HG03139 (cell line): ENCODE data around the gene CCDC191.
A peak's percentile ranks its signal among the peaks of the same experiment; 100 is the strongest.

Experiments used
- ATAC-seq: cut with Tn5 transposase; IDR thresholded peaks from one replicate; pipeline ENCODE4 v1.9.1; 2021; ENCODE audit not compliant: unreplicated experiment

The CCDC191 gene, protein sequence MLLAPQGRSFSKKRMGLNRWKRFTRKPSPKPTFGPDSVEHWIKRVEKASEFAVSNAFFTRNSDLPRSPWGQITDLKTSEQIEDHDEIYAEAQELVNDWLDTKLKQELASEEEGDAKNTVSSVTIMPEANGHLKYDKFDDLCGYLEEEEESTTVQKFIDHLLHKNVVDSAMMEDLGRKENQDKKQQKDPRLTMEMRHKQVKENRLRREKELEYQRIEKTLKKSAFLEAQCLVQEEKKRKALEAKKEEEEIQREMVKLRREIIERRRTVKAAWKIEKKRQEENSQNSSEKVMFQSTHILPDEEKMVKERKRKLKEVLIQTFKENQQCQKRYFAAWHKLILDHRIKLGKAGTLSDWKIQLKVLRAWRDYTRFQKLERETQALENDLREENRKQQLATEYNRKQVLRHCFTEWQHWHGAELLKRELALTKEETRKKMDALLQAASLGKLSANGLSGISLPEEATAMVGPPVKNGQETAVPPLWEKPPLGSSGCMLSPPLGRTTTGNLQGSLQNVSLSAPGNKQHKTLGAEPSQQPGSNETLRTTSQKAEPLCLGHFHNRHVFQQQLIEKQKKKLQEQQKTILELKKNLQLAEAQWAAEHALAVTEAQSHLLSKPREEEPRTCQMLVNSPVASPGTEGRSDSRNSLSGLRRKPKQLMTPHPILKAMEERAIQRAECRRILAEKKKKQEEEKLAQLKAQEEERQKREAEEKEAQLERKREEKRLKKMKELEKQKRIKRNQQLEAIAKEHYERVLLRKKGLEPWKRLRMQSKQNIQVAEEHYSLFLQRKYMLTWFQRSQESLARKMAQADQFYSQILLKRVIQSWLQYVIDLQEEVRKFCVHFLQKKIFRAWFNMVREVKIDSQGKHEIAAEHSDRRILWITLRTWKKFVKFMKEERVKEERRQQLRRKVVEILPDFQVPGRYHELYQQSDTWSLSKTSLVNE

DNA sequence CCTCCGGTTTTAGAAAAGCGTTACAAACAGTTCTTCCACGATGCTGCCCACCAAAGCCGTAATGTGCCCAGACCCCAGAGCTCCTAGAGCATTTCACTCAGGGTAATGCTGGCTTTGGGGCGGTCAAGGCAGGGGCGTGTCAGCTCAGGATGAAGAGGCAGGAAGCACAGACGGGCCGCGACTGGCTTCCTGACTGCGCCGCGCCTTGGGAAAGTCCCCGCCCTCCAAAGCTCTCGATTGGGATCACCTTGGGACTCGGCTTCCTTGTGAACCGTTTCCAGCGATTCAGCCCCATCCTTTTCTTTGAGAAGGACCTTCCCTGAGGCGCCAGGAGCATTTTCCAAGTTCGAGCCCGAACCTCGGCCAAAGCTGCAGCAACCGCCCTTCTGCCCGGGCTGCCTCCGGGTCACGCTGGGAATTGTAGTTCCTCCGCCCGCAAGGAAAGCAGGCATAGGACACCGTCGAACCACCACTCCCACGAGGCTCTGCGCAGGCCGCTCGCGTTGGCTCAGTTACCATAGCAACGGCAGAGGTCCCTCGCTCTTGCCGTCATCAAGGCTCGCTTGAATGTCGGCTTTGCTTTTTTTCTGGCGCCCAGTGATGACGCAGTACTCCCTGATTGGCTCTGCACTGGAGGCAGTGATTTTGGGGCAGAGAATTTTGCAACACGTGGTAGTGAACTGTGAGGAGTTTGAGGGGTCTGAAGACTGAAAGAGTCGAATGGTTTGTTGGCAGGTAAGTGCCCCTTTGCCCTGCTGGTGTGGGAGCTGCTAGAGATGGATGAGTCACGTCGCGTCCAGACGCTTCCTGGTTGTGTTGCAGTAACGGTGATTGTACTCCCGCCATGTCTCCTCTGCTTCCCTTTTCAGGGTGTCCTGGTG, at the start of gene CCDC191, which contains the start of gene QTRT2:
Gene CCDC191, minus strand, starts transcription at position 397 of the 881 bp plus-strand sequence. Its CDS starts 60 bp downstream, at position 337.
Gene QTRT2, plus strand, starts transcription at position 608 of the 881 bp plus-strand sequence. CDS start 8,521 bp downstream, outside the sequence.
- peak; percentile 98 for ATAC-seq

DNA sequence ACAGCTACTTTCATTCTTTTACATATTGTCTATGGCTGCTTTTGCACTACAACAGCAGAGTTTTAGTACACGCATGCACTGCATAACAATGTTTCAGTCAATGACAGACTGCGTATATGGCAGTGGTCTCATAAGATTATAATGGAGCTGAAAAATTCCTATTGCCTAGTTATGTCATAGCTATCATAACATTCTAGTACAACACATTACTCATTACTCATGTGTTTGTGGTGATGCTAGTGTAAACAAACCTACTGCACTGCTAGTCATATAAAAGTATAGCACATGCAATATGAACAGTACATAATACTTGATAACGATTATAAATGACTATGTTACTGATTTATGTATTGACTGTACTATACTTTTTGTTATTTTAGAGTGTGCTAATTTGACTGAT, 48.1 kb upstream of the CCDC191 start:
- ATAC-seq, result no peak

DNA sequence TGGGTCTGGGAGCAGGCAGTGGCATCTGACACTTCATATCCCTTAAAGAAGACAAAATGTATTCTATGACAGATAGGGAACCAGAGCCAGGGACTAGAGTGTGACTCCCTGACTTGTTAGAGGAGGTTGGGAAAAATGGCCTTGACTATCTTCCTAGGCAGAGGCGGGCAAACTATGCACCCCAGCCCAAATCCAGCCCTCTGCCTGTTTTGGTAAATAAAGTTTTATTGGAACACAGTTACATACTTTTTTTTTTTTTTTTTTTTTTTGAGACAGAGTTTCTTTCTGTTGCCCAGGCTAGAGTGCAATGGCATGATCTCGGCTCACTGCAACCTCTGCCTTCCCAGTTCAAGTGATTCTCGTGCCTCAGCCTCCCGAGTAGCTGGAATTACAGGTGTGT, 47.5 kb upstream of the CCDC191 start:
- ATAC-seq, result no peak

DNA sequence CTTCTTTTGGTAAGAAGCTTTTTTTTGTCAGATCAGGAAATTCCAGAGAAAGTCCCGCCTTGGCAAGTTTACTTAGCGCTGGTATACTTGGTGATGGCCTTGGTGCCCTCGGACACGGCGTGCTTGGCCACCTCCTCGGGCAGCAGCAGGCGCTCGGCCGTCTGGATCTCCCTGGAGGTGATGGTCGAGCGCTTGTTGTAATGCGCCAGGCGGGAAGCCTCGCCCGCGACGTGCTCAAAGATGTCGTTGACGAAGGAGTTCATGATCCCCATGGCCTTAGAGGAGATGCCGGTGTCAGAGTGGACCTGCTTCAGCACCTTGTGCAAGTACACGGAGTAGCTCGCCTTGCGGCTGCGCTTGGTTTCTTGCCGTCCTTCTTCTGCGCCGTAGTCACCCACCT, 46.9 kb upstream of the CCDC191 start:
- no peak for ATAC-seq

DNA sequence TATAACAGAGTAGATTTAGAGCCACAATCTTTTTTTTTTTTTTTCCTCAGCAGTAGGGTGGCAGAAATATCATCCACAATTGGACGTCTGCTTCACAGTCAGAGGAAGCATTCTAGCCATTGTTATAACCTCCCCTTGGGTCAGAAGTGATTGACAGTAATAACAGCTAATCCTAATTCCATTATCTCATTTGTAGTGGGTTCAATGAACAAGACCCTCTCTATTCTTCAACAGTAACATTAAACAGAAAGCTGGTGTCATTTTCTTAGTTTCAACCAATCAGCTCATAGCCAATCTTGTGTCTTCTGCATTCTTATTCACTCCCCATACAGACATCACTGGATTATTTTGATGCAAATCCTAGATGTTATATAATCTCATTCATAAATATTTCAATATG, 44.8 kb upstream of the CCDC191 start:
- ATAC-seq, result no peak

DNA sequence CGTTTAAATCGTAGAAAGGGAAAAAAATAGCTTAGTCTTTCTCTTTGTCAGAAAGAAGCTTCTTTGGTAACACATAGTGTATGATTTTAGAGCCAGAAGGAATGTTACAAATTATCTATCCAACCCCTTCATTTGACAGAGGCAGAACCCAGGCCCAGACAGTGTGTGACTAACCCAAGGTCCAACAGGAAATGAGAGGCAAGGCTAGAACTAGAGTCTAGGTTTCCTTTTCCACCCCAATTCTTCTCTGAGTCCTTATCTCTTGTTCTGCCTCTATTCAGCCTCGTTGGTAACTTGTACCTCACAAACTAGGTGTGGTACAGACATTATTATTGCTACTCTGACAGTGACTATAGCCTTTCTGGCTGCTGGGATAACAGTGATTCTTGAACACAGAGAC, 39.5 kb upstream of the CCDC191 start:
- ATAC-seq, result no peak

DNA sequence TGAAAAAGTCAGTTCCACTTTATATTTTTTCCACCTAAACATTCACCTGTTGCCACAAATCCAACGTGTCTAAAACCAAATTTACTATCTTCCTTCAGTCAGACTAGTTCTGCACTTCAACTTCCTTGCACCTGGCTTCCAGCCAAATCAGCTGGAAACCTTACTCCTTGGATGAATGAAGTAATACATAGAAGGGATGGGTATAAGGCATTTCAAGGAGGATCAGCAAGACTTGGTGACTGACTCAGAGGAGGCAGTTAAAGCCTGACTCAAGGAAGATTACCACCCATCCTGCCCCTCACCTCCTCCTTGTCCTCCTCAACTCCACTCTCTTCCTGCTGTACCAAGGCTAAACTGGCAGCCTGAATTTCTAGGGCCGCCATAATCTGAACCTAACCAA, 37.3 kb upstream of the CCDC191 start:
- no peak for ATAC-seq

DNA sequence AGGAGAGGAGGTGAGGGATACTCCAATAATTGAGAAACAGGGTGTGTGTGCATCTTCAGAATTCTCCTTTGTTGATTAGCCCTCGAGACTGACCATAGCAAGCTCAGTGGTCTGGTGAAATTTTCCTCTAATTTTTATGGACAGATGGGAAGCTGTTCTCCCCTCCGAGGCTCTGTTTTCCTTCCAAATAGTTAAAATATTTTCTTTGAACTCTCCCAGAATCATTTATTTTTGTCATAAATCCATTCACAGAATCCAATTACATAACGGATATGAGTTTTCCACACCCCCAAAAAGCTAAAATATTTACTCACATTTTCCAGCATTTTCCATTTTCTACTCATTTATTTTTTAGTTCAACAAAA, 36.7 kb upstream of the CCDC191 start:
- no peak for ATAC-seq

DNA sequence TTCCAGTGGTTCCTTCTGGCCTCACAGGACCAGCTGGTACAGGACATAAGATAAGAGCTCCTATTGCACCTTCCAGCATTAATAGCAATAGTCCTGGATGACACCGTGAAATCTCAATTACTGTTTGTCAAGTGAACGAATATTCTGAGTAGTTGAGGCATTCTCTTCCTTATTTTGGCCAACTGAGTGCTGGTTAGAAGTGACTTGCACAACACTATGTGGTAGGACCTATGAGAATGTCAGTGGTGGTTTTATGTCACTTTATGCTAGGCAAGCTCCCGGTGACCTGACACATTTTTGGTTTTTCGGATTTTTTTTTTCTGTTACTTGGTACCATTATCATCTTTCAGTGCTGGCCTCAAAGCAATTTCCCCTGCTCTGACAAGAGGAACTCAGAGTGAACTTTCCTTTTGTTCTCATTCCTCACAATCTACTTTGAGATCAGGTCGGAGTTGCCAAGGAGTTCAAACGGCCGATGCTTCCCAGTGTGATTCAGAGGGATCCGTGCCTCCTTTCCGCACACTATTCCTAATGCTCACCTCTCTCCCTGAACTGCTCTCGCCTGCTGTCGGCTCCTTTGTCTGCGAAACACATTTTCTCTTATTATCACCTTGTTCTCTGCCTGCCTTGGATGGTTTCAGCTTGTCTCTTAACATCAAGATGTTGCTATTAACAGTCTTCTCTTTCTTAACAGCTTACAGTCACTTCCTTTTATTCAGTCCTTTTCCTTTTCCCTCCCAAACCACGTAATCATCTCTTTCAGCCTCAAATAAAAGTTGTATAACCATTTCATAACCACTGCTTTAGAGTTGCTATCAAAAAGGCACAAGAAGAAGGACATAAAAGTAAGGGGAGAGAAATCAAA, 36.1 kb upstream of the CCDC191 start:
- ATAC-seq, result no peak

DNA sequence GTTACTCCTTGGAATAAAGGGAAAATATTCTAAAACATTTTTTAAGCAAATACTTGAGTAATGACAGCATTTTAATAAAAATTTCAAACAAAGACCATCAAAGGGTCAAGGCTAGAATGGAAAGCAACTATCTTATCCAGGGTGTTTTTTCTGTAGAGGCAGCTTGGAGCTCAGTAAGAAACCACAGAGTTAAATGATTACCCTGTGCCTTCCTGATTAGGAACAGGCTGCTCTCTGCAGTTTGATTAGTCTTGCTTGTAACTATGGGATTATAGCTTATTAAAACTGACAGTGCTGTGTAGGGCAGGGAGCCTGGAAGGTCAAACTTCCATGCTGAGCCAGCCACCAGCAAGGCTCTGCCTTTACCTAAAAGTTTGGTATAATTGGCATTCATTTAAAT, 33.3 kb upstream of the CCDC191 start:
- no peak for ATAC-seq

DNA sequence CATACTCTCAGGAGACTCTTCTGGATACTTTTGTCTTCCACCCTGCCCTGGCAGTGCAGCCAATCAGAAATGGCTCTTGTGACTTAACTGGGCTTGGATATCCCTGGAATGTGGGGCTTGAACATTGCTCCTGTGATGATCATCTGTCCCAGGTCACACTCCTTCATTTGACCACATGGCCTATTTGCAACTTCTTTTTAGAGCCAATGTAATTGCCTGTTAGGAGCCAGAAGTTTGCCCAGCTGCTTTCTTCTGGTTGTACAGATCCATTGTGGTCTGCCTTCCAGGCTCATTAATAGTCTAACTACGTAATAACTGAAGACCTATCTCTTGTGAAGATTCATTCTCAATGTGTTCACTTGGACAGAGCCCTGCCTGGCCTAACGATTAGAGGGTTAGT, 30.0 kb upstream of the CCDC191 start:
- no peak for ATAC-seq

DNA sequence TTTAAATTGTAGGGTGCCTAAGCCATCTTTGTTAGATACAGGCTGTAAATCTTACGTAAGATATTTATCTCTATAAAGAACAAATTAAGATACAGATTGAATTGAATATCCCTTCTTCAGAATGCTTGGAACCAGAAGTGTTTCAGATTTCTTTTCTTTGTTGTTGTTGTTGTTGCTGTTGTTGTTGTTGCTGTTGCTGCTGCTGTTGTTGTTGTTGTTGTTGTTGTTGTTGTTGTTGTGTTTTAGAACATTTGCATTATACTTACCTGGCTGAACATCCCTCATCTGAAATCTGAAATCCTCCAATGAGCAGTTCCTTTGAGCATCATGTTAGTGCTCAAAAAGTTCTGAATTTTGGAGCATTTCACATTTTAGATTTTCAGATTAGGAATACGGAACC, 26.8 kb upstream of the CCDC191 start:
- ATAC-seq, result no peak

DNA sequence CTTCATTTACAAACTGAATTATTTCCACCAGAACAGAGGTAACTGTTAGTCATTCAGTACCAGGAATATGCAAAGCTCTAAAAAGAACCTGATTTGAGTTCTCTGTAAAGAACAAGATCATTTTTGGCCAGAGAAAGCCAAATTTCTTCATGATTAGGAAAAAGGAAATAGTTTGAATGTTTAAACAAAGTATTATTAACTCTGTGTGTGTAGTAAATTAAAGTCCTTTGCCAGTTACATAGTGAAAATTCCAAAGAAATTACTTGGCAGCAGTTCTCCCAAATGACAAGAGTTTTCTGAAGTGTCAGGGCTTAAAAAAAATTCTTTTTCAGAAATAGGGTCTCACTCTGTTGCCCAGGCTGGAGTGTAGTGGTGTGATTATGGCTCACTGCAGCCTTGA, 24.7 kb upstream of the CCDC191 start:
- no peak for ATAC-seq

DNA sequence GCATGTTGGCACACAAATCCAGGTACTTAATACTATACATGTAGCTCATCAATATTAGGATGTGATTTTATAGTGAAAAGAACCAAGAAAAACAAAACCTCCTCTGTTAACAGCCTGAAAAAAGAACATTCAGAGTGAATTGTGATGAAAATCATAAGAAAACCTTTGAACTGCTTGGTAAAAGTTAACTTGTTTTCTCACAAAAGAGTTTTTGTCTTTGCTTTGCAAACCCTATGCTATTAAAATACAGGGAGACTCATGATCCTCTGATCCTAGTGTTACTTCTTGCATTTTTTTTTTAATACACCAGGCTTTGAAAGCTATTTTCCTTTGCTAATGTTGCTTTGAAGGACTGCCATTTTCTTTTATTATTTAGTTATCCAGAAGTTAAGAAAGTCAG, 23.9 kb upstream of the CCDC191 start:
- no peak for ATAC-seq

DNA sequence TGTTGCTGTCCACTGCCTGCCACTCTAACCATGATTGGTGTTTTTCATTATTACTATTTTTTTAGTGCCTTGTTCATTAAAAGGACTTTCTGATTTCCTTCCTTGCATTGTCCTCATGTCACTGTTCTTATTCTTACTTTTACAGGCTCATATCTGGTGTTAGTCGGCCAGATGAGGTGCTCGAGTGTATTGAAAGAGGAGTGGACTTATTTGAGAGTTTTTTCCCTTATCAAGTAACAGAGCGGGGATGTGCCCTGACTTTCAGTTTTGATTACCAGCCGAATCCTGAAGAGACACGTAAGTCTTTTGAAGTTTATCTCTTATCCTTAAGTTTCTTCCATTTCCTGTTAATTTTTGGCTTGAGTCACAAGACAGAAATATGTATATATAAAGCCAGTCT, 23.4 kb upstream of the CCDC191 start:
- ATAC-seq, result no peak

DNA sequence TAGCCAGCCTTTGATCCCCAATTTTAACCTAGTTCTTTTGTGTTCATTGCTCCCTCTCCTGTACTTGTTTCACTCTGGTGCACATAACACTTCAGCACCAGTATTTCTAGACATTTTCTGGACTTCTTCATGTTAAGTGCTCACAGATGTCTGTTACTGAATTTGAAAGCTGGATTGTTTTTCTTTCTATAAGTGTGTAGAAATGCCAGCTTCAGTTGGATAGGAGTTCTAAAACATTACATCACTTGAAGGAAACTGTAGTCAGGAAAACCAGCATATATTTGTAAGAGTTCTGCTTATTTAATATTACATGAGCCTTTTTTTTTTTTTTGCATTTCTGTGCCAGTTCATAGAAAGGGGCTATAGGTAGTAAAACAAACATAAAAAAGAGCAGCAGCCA, 21.8 kb upstream of the CCDC191 start:
- no peak for ATAC-seq

DNA sequence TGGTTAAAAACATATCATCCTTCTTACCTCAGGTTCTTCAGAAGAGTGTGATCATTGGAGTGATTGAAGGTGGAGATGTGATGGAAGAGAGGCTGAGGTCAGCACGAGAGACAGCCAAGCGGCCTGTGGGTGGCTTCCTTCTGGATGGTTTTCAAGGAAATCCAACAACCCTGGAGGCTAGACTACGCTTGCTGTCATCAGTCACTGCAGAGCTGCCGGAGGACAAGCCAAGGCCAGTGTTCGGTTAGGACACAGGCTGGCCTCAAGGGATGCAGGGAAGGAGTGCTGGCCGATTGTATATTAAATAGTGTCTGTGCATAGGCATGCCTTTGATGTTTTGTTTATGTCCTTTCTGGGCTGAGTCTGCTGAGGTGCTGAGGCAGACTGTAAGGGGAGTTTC, 20.4 kb upstream of the CCDC191 start:
- no peak for ATAC-seq

DNA sequence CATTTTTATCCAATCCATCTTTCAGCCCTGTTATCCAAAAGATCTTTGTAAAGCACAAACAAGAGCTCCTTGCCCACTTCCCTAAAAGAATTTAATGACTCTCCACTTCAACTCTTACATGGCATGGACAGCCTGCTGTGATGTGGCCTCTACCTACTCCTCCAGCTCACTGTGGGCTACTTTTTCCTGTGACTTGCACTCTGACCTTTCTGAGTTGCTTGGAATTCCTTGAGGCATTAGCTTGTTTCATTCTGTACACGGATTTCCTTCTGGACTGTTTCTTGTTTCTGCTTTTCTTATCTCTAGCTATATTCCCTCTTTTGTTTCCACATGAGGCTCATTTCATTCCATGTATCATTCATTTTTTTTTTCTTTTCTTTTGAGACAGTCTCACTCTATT, 15.5 kb upstream of the CCDC191 start:
- no peak for ATAC-seq

DNA sequence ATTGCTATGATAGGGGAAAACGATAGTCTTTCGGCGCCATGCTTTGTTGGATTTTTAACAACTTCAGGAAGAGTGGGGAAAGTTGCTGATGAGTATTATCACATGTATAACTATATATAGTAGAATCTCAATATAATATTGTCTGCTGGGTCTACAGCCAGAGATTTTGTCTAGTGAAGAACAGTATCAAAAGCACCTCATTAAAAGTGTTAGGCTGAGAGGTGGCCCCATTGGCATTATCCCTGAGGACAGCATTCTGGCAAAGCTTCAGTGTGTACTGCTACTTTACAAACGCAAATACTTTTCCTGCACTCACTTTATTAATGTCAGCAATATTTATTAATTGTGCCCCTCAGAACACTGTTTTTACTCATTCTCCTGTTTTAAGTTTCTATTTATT, 12.0 kb upstream of the CCDC191 start:
- ATAC-seq, result no peak

DNA sequence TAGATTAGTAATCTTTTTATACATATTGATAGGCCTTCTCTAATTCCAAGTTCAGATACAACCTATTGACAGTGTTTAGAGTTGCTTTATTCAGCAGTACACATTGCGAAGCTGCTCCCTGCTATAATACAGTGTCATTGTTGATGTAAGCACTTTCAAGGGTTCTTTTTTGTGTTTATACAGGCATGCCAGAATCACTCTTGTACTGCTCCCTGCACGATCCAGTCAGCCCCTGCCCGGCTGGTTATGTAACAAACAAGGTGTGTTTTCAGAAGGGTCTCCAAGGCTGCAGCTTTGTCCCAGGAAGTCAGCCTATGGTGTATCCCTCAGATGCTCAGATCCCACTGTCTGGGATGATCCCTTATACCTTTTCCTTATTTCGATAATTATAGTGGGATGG, 11.5 kb upstream of the CCDC191 start:
- ATAC-seq, result no peak
